T-helper 17 cell (primary cell): ENCODE measurements around the gene PLEKHG5. TPM values are rescaled to one million over a fixed set of nuclear protein-coding genes. Genes with fewer than 3 reads are reported as not detected.
A peak's percentile ranks its signal among the peaks of the same experiment; 100 is the strongest.
"Not testable (repeated sequence)": the region's sequence is repeated elsewhere in the genome, so short reads cannot be mapped to it uniquely, and the experiment has no call there.

Source experiments
- ATAC-seq: fragments of 150-1000 bp; cut with Tn5 transposase; 2 replicates; pipeline ENCODE4 v1.10.0; 2021; ENCODE audit warnings: mild to moderate bottlenecking, moderate library complexity
- DNase-seq, 3 donors: peaks; one replicate each; pipeline versions ENCODE4 v3.0.0 to v3.0.0-alpha.2; 2020 to 2021
- H3K9me3 ChIP-seq: one replicate; pipeline ENCODE4 v1.7.0; 2013; ENCODE audit warnings: low read length, mild to moderate bottlenecking; ENCODE audit not compliant: control insufficient read depth, poor library complexity, severe bottlenecking
- H3K27ac Mint-ChIP-seq: one replicate; pipeline ENCODE4 v1.8.0; 2022; ENCODE audit warnings: mild to moderate bottlenecking, moderate library complexity, mixed read lengths
- H3K27me3 Mint-ChIP-seq: one replicate; pipeline ENCODE4 v1.8.0; 2022; ENCODE audit warnings: mixed read lengths
- H3K36me3 Mint-ChIP-seq: one replicate; pipeline ENCODE4 v1.8.0; 2022; ENCODE audit warnings: low read depth, mixed read lengths
- H3K4me1 Mint-ChIP-seq: one replicate; pipeline ENCODE4 v1.8.0; 2022; ENCODE audit warnings: mild to moderate bottlenecking, mixed read lengths
- H3K4me3 Mint-ChIP-seq: one replicate; pipeline ENCODE4 v1.8.0; 2022; ENCODE audit warnings: mild to moderate bottlenecking, moderate library complexity, mixed read lengths
- total RNA-seq, 4 donors: library from RNA in 2 of 4; stranded (reverse) in 2 of 4; gene quantifications; one replicate each; pipeline ENCODE4 v1.2.3 and lab custom pipeline; 2022 to 2026

PLEKHG5 gene
- total RNA-seq, 2 donors from 2014 or later, result 10.8 to 12.8 TPM

GRCh38 chr1:6445062-6445763, 46.3 kb downstream of the PLEKHG5 start:
- Mint-ChIP-seq H3K4me1 (peaks cover 24% of the 10 kb centered on the region), H3K27me3 (peaks cover 15% of the 10 kb centered on the region), H3K27ac (no peak overlapping the region), H3K4me3 (peak overlapping the region; percentile 36), H3K36me3 (peaks cover 6% of the 10 kb centered on the region)
- ATAC-seq, result no peak
- no peaks in the 10 kb centered on the region for H3K9me3 ChIP-seq
- no peak for DNase-seq

- DNase-seq, result no peak
- H3K4me1 Mint-ChIP-seq, result peaks cover 21% of the 10 kb centered on the region
These were observed 47.1 kb downstream of the PLEKHG5 start for GRCh38 chr1:6444377-6444776.

GRCh38 chr1:6443339-6444115, 47.9 kb downstream of the PLEKHG5 start:
- ATAC-seq (no peak), DNase-seq (no peak)
- Mint-ChIP-seq H3K27me3 (peaks cover 7% of the 10 kb centered on the region), H3K4me1 (peaks cover 18% of the 10 kb centered on the region), H3K36me3 (peaks cover 6% of the 10 kb centered on the region), H3K27ac (no peak overlapping the region), H3K4me3 (no peak overlapping the region)
- no peaks in the 10 kb centered on the region for H3K9me3 ChIP-seq

More at GRCh38 chr1:6444377-6444776, 47.1 kb downstream of the PLEKHG5 start:
- no peaks in the 10 kb centered on the region for H3K9me3 ChIP-seq
- Mint-ChIP-seq H3K36me3 (peaks cover 6% of the 10 kb centered on the region), H3K27me3 (peaks cover 10% of the 10 kb centered on the region), H3K4me3 (no peak overlapping the region), H3K27ac (no peak overlapping the region)
- ATAC-seq, result no peak

- no peak overlapping the region for H3K4me3 Mint-ChIP-seq
- H3K27me3 Mint-ChIP-seq, result peaks cover 15% of the 10 kb centered on the region
- H3K9me3 ChIP-seq, result no peaks in the 10 kb centered on the region
- H3K36me3 Mint-ChIP-seq, result peaks cover 6% of the 10 kb centered on the region
- H3K27ac Mint-ChIP-seq, result no peak overlapping the region
- DNase-seq (no peak), ATAC-seq (no peak)
- peaks cover 24% of the 10 kb centered on the region for H3K4me1 Mint-ChIP-seq
These were observed 49.9 kb downstream of the PLEKHG5 start for GRCh38 chr1:6441586-6441985.

DNA sequence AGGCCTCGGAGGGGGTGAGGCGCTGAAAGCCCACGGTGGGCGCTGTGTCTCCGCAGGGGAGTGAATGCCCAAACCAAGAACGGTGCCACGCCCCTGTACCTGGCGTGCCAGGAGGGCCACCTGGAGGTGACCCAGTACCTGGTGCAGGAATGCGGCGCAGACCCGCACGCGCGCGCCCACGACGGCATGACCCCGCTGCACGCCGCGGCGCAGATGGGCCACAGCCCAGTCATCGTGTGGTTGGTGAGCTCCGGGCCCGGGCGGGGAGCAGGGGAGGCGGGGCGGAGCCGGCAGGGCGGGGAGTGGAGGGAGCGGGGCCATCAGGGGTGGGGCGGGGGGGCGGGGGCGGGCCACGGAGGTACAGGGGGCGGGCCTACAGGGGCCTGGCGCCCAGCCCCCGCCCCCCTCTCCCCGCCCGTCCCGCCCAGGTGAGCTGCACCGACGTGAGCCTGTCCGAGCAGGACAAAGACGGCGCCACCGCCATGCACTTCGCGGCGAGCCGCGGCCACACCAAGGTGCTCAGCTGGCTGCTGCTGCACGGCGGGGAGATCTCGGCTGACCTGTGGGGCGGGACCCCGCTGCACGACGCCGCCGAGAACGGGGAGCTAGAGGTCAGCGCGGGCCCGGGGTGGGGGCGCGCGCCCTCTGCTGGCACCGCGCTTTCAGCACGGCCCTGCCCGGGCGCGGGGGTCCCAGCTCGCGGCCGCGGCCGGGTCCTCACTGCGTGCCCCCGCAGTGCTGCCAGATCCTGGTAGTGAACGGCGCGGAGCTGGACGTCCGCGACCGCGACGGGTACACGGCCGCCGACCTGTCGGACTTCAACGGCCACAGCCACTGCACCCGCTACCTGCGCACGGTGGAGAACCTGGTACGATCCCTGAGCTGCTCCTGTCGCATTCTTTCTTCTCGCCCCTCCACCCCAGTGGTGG, 51.0 kb downstream of the PLEKHG5 start:
- Mint-ChIP-seq H3K27ac (no peak overlapping the region), H3K36me3 (peaks cover 3% of the 10 kb centered on the region), H3K4me3 (no peak overlapping the region)

GRCh38 chr1:6438047-6438525, 53.4 kb downstream of the PLEKHG5 start:
- H3K4me3 Mint-ChIP-seq, result peak overlapping the region; percentile 57
- ATAC-seq, result peak; percentile 64

More for the DNA sequence above, 51.0 kb downstream of the PLEKHG5 start:
- H3K4me1 Mint-ChIP-seq, result peaks cover 18% of the 10 kb centered on the region
- ATAC-seq (peak; percentile 90), DNase-seq (peak; percentile 69 to 79 (median 76))
- H3K9me3 ChIP-seq, result no peaks in the 10 kb centered on the region
- H3K27me3 Mint-ChIP-seq, result peaks cover 15% of the 10 kb centered on the region

GRCh38 chr1:6437012-6437700, 54.3 kb downstream of the PLEKHG5 start:
- Mint-ChIP-seq H3K4me1 (peaks cover 12% of the 10 kb centered on the region), H3K27me3 (peaks cover 20% of the 10 kb centered on the region)
- H3K4me3 Mint-ChIP-seq, DNase-seq, ATAC-seq, H3K9me3 ChIP-seq, H3K27ac Mint-ChIP-seq, H3K36me3 Mint-ChIP-seq: not testable (repeated sequence)

More at GRCh38 chr1:6438047-6438525, 53.4 kb downstream of the PLEKHG5 start:
- Mint-ChIP-seq H3K27ac (no peak overlapping the region), H3K36me3 (peaks cover 2% of the 10 kb centered on the region), H3K4me1 (peaks cover 12% of the 10 kb centered on the region), H3K27me3 (peaks cover 20% of the 10 kb centered on the region)
- no peaks in the 10 kb centered on the region for H3K9me3 ChIP-seq
- peak; percentile 56 to 65 (median 59) for DNase-seq

DNA sequence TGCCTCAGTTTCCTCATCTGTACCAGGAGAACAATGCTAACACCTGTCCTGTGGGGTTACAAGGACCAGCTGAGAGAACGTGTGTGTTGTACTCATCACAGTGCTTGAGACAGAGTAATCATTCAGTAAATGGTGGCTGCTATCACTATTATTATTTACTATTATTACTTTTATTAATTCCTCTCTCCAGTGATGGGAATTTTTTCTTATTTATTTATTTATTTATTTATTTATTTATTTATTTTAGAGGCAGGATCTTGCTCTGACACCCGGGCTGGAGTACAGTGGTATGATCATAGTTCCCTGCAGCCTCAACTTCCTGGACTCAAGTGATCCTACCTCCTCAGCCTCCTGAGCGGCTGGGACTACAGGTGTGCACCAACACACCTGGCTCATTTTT, 55.2 kb downstream of the PLEKHG5 start:
- ATAC-seq, H3K4me3 Mint-ChIP-seq: not testable (repeated sequence)
- peaks cover 12% of the 10 kb centered on the region for H3K4me1 Mint-ChIP-seq

DNA sequence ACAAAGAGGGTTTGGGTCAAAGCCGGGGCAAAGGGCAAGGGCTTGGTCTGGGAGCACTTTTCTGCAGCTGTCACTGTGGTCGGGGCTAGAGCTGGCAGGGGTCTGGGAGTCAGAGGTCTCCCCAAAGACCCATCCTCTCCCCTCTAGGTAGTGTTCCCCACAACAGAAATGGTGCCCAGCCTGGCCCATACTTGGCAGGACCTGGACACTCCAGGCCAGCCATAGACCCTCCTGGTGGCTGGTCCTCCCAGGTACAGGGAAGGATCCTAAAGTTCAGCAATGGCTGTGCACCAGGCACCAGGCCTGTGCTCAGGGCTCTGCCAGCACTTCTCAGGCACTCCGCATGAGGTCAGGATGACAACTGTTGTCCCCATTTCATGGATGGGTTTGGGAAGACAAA, 55.9 kb downstream of the PLEKHG5 start:
- no peak overlapping the region for H3K27ac Mint-ChIP-seq

More for the DNA sequence above, 55.2 kb downstream of the PLEKHG5 start:
- H3K27me3 Mint-ChIP-seq, result peaks cover 20% of the 10 kb centered on the region
- H3K36me3 Mint-ChIP-seq, H3K9me3 ChIP-seq, H3K27ac Mint-ChIP-seq, DNase-seq: not testable (repeated sequence)

DNA sequence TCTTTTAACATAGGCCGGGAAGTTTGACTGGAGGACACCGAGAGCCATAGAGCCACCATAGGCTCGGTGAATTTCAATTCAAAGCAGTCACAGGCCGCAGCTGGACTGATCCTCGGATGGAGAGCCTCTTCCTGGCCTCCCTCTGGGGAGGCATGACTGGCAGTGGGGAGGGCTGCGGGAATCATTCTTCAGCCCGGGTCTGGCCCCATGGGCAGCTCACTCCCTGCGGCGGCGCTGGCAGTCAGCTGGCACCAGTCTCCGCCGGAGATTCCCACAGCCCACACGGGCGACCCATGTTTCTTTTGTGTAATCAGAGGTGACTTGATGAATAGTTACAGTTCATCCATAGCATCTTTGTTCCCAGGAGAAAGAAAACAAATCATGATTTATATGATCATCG, 56.3 kb downstream of the PLEKHG5 start:
- Mint-ChIP-seq H3K27ac (no peak overlapping the region), H3K4me1 (peaks cover 12% of the 10 kb centered on the region)
- ATAC-seq, result no peak

More for the DNA sequence above, 55.9 kb downstream of the PLEKHG5 start:
- H3K36me3 Mint-ChIP-seq, result peaks cover 2% of the 10 kb centered on the region
- DNase-seq (no peak), ATAC-seq (no peak)
- no peaks in the 10 kb centered on the region for H3K9me3 ChIP-seq
- H3K27me3 Mint-ChIP-seq, result peaks cover 20% of the 10 kb centered on the region
- H3K4me3 Mint-ChIP-seq, result no peak overlapping the region
- peaks cover 12% of the 10 kb centered on the region for H3K4me1 Mint-ChIP-seq

DNA sequence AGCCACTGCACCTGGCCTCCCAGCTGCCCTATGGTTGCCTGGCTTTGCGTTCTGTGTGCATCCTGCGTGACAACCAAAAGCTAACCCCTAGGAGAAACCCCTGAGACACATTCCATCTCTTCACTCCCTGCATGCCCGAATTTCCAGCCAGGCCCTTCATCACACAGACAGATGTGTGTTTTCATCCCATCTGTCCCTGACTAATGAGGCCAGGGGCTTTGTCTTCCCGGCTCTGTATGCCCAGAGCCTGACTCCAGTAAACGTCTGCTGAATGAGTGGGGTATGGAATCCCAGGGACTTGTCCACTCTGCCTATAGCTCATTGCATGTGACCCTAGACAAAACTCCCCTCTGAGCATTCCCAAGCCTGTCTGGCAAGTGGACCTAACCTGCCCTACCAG, 57.3 kb downstream of the PLEKHG5 start:
- H3K4me1 Mint-ChIP-seq, result peaks cover 9% of the 10 kb centered on the region
- DNase-seq (no peak), ATAC-seq (no peak)
- peaks cover 2% of the 10 kb centered on the region for H3K36me3 Mint-ChIP-seq
- no peak overlapping the region for H3K4me3 Mint-ChIP-seq
- H3K27me3 Mint-ChIP-seq, result peaks cover 20% of the 10 kb centered on the region
- H3K9me3 ChIP-seq, result no peaks in the 10 kb centered on the region
- H3K27ac Mint-ChIP-seq, result peak overlapping the region; percentile 51

More for the DNA sequence above, 56.3 kb downstream of the PLEKHG5 start:
- no peaks in the 10 kb centered on the region for H3K9me3 ChIP-seq
- peaks cover 20% of the 10 kb centered on the region for H3K27me3 Mint-ChIP-seq
- H3K4me3 Mint-ChIP-seq, result no peak overlapping the region
- peaks cover 2% of the 10 kb centered on the region for H3K36me3 Mint-ChIP-seq
- DNase-seq, result no peak
